OCI-LY7 (cell line): ENCODE results near the gene COL8A1. TPM values are rescaled to one million over a fixed set of nuclear protein-coding genes. Genes with fewer than 3 reads are reported as not detected.

ENCODE experiments used
- BruUV-seq: library from RNA; stranded (reverse); fragments of 400-500 nt; replicated peaks from 2 replicates; lab custom pipeline; 2021; lab: Mats Ljungman, UMichigan
- CTCF ChIA-PET: fragments of 300-600 bp; sonication (Branson Sonifier 250); formaldehyde crosslinking; loops from one replicate; lab custom pipeline; 2022; ENCODE audit warnings: antibody characterized with exemption; ENCODE audit not compliant: unreplicated experiment; lab: Charles Lee
- POLR2A ChIA-PET: fragments of 300-600 bp; sonication (Branson Sonifier 250); formaldehyde crosslinking; loops from one replicate; lab custom pipeline; 2022; ENCODE audit warnings: antibody characterized with exemption; lab: Charles Lee
- DNase-seq: peaks from one replicate; pipeline ENCODE4 v3.0.0-alpha.2; 2015; ENCODE audit warnings: low spot score
- H2AFZ ChIP-seq: fragments of 200-600 bp; sonication (generic), shearing (Covaris generic); 2 replicates; pipeline ENCODE4 v1.6.1; 2014; ENCODE audit warnings: mild to moderate bottlenecking, antibody characterized with exemption, low read length, moderate library complexity
- H3K27ac ChIP-seq: fragments of 200-600 bp; sonication (generic); 2 replicates; pipeline ENCODE4 v1.5.1; 2014; ENCODE audit warnings: mixed run types, low read depth, mild to moderate bottlenecking, moderate library complexity, low read length, inconsistent platforms; ENCODE audit not compliant: poor library complexity, severe bottlenecking
- H3K36me3 ChIP-seq: fragments of 200-600 bp; sonication (generic); 2 replicates; pipeline ENCODE4 v1.6.1; 2014; ENCODE audit warnings: mild to moderate bottlenecking, antibody characterized with exemption, low read length, moderate library complexity, mixed read lengths; ENCODE audit not compliant: insufficient read depth
- H3K4me1 ChIP-seq: fragments of 200-600 bp; sonication (generic); 2 replicates; pipeline ENCODE4 v1.5.1; 2014; ENCODE audit warnings: mild to moderate bottlenecking, low read length; ENCODE audit not compliant: insufficient read depth, poor library complexity, severe bottlenecking
- H3K4me2 ChIP-seq: fragments of 200-600 bp; sonication (generic); 2 replicates; pipeline ENCODE4 v1.6.1; 2014; ENCODE audit warnings: mild to moderate bottlenecking, low read length
- H3K4me3 ChIP-seq: fragments of 200-600 bp; sonication (generic); 2 replicates; pipeline ENCODE4 v1.5.1; 2014; ENCODE audit warnings: mild to moderate bottlenecking, low read depth, low read length; ENCODE audit not compliant: poor library complexity, severe bottlenecking
- H3K79me2 ChIP-seq: fragments of 200-600 bp; sonication (generic); 2 replicates; pipeline ENCODE4 v1.6.1; 2016; ENCODE audit warnings: low read depth, mild to moderate bottlenecking, low read length, moderate library complexity, mixed read lengths; ENCODE audit not compliant: insufficient read depth
- H3K9me2 ChIP-seq: fragments of 200-600 bp; sonication (generic); 2 replicates; pipeline ENCODE4 v1.6.1; 2016; ENCODE audit warnings: mild to moderate bottlenecking, low read length, mixed read lengths; ENCODE audit not compliant: insufficient read depth
- H3K9me3 ChIP-seq: fragments of 200-600 bp; sonication (generic); 2 replicates; pipeline ENCODE4 v1.6.1; 2014; ENCODE audit warnings: mild to moderate bottlenecking, mixed run types, low read length, mixed read lengths
- H4K20me1 ChIP-seq: fragments of 200-600 bp; sonication (generic); 2 replicates; pipeline ENCODE4 v1.6.1; 2014; ENCODE audit warnings: mild to moderate bottlenecking, antibody characterized with exemption, low read length, moderate library complexity, mixed read lengths; ENCODE audit not compliant: insufficient read depth
- CTCF ChIP-seq: fragments of 200-600 bp; sonication (generic); conservative IDR thresholded peaks from 2 replicates; pipeline ENCODE4 v1.5.1; 2014; ENCODE audit warnings: mild to moderate bottlenecking, antibody characterized with exemption, low read length, moderate library complexity, mixed read lengths
- EZH2phosphoT487 ChIP-seq: fragments of 200-600 bp; sonication (generic); IDR thresholded peaks from 2 replicates; pipeline ENCODE4 v1.6.1; 2018; ENCODE audit warnings: low read depth, borderline replicate concordance, mild to moderate bottlenecking, mixed run types, antibody characterized with exemption, low read length, moderate library complexity, mixed read lengths
- intact Hi-C: fragments of 100-400 bp; cut with micrococcal nuclease; formaldehyde crosslinking; loops from one replicate; pipeline ENCODE4 v1.10.0; 2022; ENCODE audit not compliant: unreplicated experiment
- total RNA-seq, 2 experiments: library from RNA; depleted of rRNA in 1 of 2; stranded (reverse); fragments of >200 nt in 1 of 2; shearing (Covaris generic) in 1 of 2; gene quantifications; 2 replicates each; pipeline ENCODE4 v1.2.3, GENCODE V29; 2014 to 2022

Gene COL8A1
- total RNA-seq, 2 experiments from 2014 or later: 0.10 TPM; not detected in 1

- H3K9me2 ChIP-seq: 0 out of 2 replicates have a peak, but pooled peaks cover 3% of the 10 kb centered on the region
- H2AFZ ChIP-seq: no peak overlapping the region
- no peak overlapping the region for H3K4me3 ChIP-seq
- H3K4me1 ChIP-seq: no peaks in the 10 kb centered on the region
- no peak for TF ChIP-seq CTCF
- TF ChIP-seq EZH2phosphoT487: no peak
- no TSS peak for BruUV-seq
- no peaks in the 10 kb centered on the region for H3K36me3 ChIP-seq
- CTCF ChIA-PET: no interaction called here
- POLR2A ChIA-PET: interaction anchor here (1.0 kb wide), 1 partner anchor 575 kb away, joined by 5 read pairs; no protein-coding TSS in a partner anchor
- H3K9me3 ChIP-seq: no peaks in the 10 kb centered on the region
- no peaks in the 10 kb centered on the region for H4K20me1 ChIP-seq
- intact Hi-C loops: no loop called here
- no peak for DNase-seq
- H3K4me2 ChIP-seq: no peak overlapping the region
- no peak overlapping the region for H3K27ac ChIP-seq
- no peaks in the 10 kb centered on the region for H3K79me2 ChIP-seq
Observed at GRCh38 chr3:99678896-99679295, 40.5 kb downstream of the COL8A1 start.

- no peak overlapping the region for H2AFZ ChIP-seq
- TF ChIP-seq EZH2phosphoT487 (no peak), CTCF (no peak)
- no TSS peak for BruUV-seq
- intact Hi-C loops: loop anchor here (10.0 kb wide), 1 partner anchor 867 kb away; no protein-coding TSS in a partner anchor
- H3K9me3 ChIP-seq: no peaks in the 10 kb centered on the region
- H3K4me1 ChIP-seq: no peaks in the 10 kb centered on the region
- no peaks in the 10 kb centered on the region for H4K20me1 ChIP-seq
- no peak overlapping the region for H3K27ac ChIP-seq
- H3K79me2 ChIP-seq: no peaks in the 10 kb centered on the region
- CTCF ChIA-PET: no interaction called here
- no peak overlapping the region for H3K4me3 ChIP-seq
- H3K4me2 ChIP-seq: no peak overlapping the region
- POLR2A ChIA-PET: interaction anchor here (0.5 kb wide), 1 partner anchor 1273 kb away, joined by 3 read pairs; no protein-coding TSS in a partner anchor
- no peak for DNase-seq
- 0 out of 2 replicates have a peak, but pooled peaks cover 3% of the 10 kb centered on the region for H3K9me2 ChIP-seq
- H3K36me3 ChIP-seq: no peaks in the 10 kb centered on the region
Observed at GRCh38 chr3:99681512-99681911, 43.1 kb downstream of the COL8A1 start.

- Histone ChIP-seq H3K9me3 (no peaks in the 10 kb centered on the region), H2AFZ (no peak overlapping the region), H3K4me2 (no peak overlapping the region), H3K9me2 (0 out of 2 replicates have a peak, but pooled peaks cover 3% of the 10 kb centered on the region), H3K4me1 (no peaks in the 10 kb centered on the region), H3K36me3 (no peaks in the 10 kb centered on the region), H3K4me3 (no peak overlapping the region), H3K27ac (no peak overlapping the region), H3K79me2 (no peaks in the 10 kb centered on the region), H4K20me1 (no peaks in the 10 kb centered on the region)
- intact Hi-C loops: loop anchor here (10.0 kb wide), 1 partner anchor 867 kb away; no protein-coding TSS in a partner anchor
- ChIA-PET POLR2A (interaction anchor here (0.5 kb wide), 1 partner anchor 1273 kb away, joined by 3 read pairs; no protein-coding TSS in a partner anchor), CTCF (no interaction called here)
- TF ChIP-seq CTCF (no peak), EZH2phosphoT487 (no peak)
- no TSS peak for BruUV-seq
- no peak for DNase-seq
Observed at GRCh38 chr3:99681976-99682375, 43.6 kb downstream of the COL8A1 start.
